Right lung (tissue), 10 donors: ENCODE measurements around the gene HYOU1. TPM values are rescaled to one million over a fixed set of nuclear protein-coding genes. Genes with fewer than 3 reads are reported as not detected.
"Not testable (repeated sequence)": the region's sequence is repeated elsewhere in the genome, so short reads cannot be mapped to it uniquely, and the experiment has no call there.

Experiments
- DNase-seq, 2 donors: peaks; one replicate each; pipeline ENCODE4 v3.0.0-alpha.2; 2013
- long read RNA-seq, 8 donors: transcript quantifications; one replicate each; lab custom pipeline, GENCODE V29; 2026
- polyA plus RNA-seq, 5 donors: library from polyadenylated mRNA; unstranded; fragments of 120-200 nt; gene quantifications; one replicate each; pipeline versions ENCODE4 v1.2.1 to v1.2.3, GENCODE V29; 2013; ENCODE audit warnings: inconsistent platforms in 1 of 5, low replicate concordance in 1 of 5; ENCODE audit not compliant: insufficient read length in 5 of 5, insufficient read depth in 1 of 5

Gene HYOU1
- polyA plus RNA-seq: 10 to 100 TPM; 62.2 to 92.3 (median 70.6) TPM
- long read RNA-seq, donor 1, full-length matches to known transcripts: 2 of 2 reads
- long read RNA-seq, donor 1, partial matches to known transcripts: 0 of 2 reads
- long read RNA-seq, donor 1, other reads (novel, unspliced or antisense): 0 of 2 reads
- long read RNA-seq, donor 2, full-length matches to known transcripts: 1 of 1 reads
- long read RNA-seq, donor 2, partial matches to known transcripts: 0 of 1 reads
- long read RNA-seq, donor 2, other reads (novel, unspliced or antisense): 0 of 1 reads
- long read RNA-seq, donor 3, full-length matches to known transcripts: 3 of 3 reads
- long read RNA-seq, donor 3, partial matches to known transcripts: 0 of 3 reads
- long read RNA-seq, donor 3, other reads (novel, unspliced or antisense): 0 of 3 reads
- long read RNA-seq, donor 4, full-length matches to known transcripts: 5 of 5 reads
- long read RNA-seq, donor 4, partial matches to known transcripts: 0 of 5 reads
- long read RNA-seq, donor 4, other reads (novel, unspliced or antisense): 0 of 5 reads
- long read RNA-seq, donor 5, partial matches to known transcripts: 0 of 2 reads
- long read RNA-seq, donor 5, other reads (novel, unspliced or antisense): 0 of 2 reads
- long read RNA-seq, donor 6, full-length matches to known transcripts: 4 of 4 reads
- long read RNA-seq, donor 6, partial matches to known transcripts: 0 of 4 reads
- long read RNA-seq, donor 6, other reads (novel, unspliced or antisense): 0 of 4 reads
- long read RNA-seq, donor 7, full-length matches to known transcripts: 4 of 29 reads
- long read RNA-seq, donor 7, partial matches to known transcripts: 25 of 29 reads
- long read RNA-seq, donor 7, other reads (novel, unspliced or antisense): 0 of 29 reads
- long read RNA-seq, donor 8, partial matches to known transcripts: 0 of 1 reads
- long read RNA-seq, donor 8, other reads (novel, unspliced or antisense): 0 of 1 reads

GRCh38 chr11:119057000-119057769, at the start of gene HYOU1:
Gene HYOU1 (minus strand): TSS chr11:119057205. CDS start chr11:119056160, 1,045 bp downstream.
- DNase-seq: peak; percentile 94 to 96

- DNase-seq: no peak
These were observed 46.8 kb upstream of the HYOU1 start for GRCh38 chr11:119103793-119104192.

- DNase-seq: not testable (repeated sequence)
These were observed 46.2 kb upstream of the HYOU1 start for GRCh38 chr11:119103161-119103664.

GRCh38 chr11:119101759-119102423, 44.9 kb upstream of the HYOU1 start, which contains the start of gene DPAGT1:
Gene DPAGT1 (minus strand): TSS chr11:119101853. CDS start chr11:119101655, 198 bp downstream.
- DNase-seq: peak; percentile 92 to 94

GRCh38 chr11:119100994-119101758, 44.2 kb upstream of the HYOU1 start:
- no peak for DNase-seq

- no peak for DNase-seq
These were observed 43.4 kb upstream of the HYOU1 start for GRCh38 chr11:119100246-119100970.

GRCh38 chr11:119099711-119100110, 42.7 kb upstream of the HYOU1 start:
- no peak for DNase-seq

- peak; percentile 99 for DNase-seq
These were observed 38.3 kb upstream of the HYOU1 start for GRCh38 chr11:119095066-119095880.

GRCh38 chr11:119094816-119095065, 37.7 kb upstream of the HYOU1 start:
- DNase-seq: peak; percentile 75 to 80

GRCh38 chr11:119093942-119094815, 37.2 kb upstream of the HYOU1 start:
- DNase-seq: no peak

GRCh38 chr11:119092880-119093842, 36.2 kb upstream of the HYOU1 start:
- DNase-seq: no peak

GRCh38 chr11:119091966-119092879, 35.2 kb upstream of the HYOU1 start:
- no peak for DNase-seq

GRCh38 chr11:119091178-119091577, 34.2 kb upstream of the HYOU1 start:
- DNase-seq: peak in 1 of 2 donors; percentile 50

GRCh38 chr11:119089319-119089718, 32.3 kb upstream of the HYOU1 start:
- DNase-seq: no peak

- DNase-seq: no peak
These were observed 31.4 kb upstream of the HYOU1 start for GRCh38 chr11:119088406-119088805.
